Measurements from ENCODE around the gene PRPH. TPM values are rescaled to one million over a fixed set of nuclear protein-coding genes. Genes with fewer than 3 reads are reported as not detected.
A peak's percentile ranks its signal among the peaks of the same experiment; 100 is the strongest.
"Not testable (repeated sequence)": the region's sequence is repeated elsewhere in the genome, so short reads cannot be mapped to it uniquely, and the experiment has no call there.

The PRPH gene
- total RNA-seq, 3 donors from 2014 or later (not counting 1 experiment from before 2014, with no cell fraction given) = not detected

GRCh38 chr12:49309386-49309785 is 14.4 kb downstream of the PRPH start:
- Mint-ChIP-seq H3K4me1 (no peaks in the 10 kb centered on the region), H3K36me3 (no peaks in the 10 kb centered on the region), H3K27me3 (ENCODE audit: low read depth in 2 of 2) (peaks cover 20 to 32% of the 10 kb centered on the region in 2 donors), H3K9me3 (no peaks in the 10 kb centered on the region), H3K4me3 (no peak overlapping the region), H3K27ac (no peak overlapping the region)
- H3K9me3 ChIP-seq (ENCODE audit: control insufficient read depth, insufficient read depth, low read length) = no peaks in the 10 kb centered on the region
- H3K4me1 ChIP-seq (ENCODE audit: control insufficient read depth, insufficient read depth, low read length) = no peaks in the 10 kb centered on the region
- WGBS (ENCODE audit: insufficient coverage) = 86% methylated on average over 7 of the region's 7 CpGs
- no peak for DNase-seq
- intact Hi-C loops (cut with micrococcal nuclease) = no loop called here
- H3K27ac ChIP-seq (ENCODE audit: low read length) = no peak overlapping the region
- peaks cover 3% of the 10 kb centered on the region for H3K27me3 ChIP-seq (ENCODE audit: control insufficient read depth, insufficient read depth, low read length)
- no peak for TF ChIP-seq CTCF (IDR thresholded peaks at IDR 0.05)
- ATAC-seq = no peak
- no peak overlapping the region for H3K4me3 ChIP-seq (ENCODE audit: low read length)
- no peaks in the 10 kb centered on the region for H3K36me3 ChIP-seq (ENCODE audit: control insufficient read depth, insufficient read depth, low read length)

DNA sequence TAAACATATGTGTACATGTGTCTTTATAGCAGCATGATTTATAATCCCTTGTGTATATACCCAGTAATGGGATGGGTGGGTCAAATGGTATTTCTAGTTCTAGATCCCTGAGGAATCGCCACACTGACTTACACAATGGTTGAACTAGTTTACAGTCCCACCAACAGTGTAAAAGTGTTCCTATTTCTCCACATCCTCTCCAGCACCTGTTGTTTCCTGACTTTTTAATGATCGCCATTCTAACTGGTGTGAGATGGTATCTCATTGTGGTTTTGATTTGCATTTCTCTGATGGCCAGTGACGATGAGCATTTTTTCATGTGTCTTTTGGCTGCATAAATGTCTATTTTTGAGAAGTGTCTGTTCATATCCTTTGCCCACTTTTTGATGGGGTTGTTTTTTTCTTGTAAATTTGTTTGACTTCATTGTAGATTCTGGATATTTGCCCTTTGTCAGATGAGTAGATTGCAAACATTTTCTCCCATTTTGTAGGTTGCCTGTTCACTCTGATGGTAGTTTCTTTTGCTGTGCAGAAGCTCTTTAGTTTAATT is 15.6 kb downstream of the PRPH start:
- H3K27ac ChIP-seq (ENCODE audit: low read length); H3K27ac Mint-ChIP-seq; H3K9me3 Mint-ChIP-seq; H3K36me3 ChIP-seq (ENCODE audit: control insufficient read depth, insufficient read depth, low read length); H3K36me3 Mint-ChIP-seq; intact Hi-C loops (cut with micrococcal nuclease); H3K4me1 ChIP-seq (ENCODE audit: control insufficient read depth, insufficient read depth, low read length); DNase-seq; H3K4me3 Mint-ChIP-seq; H3K9me3 ChIP-seq (ENCODE audit: control insufficient read depth, insufficient read depth, low read length); ATAC-seq; H3K4me1 Mint-ChIP-seq; H3K27me3 ChIP-seq (ENCODE audit: control insufficient read depth, insufficient read depth, low read length); H3K4me3 ChIP-seq (ENCODE audit: low read length): not testable (repeated sequence)
- H3K27me3 Mint-ChIP-seq (ENCODE audit: low read depth in 2 of 2) = peaks cover 19 to 22% of the 10 kb centered on the region in 2 donors
- WGBS (ENCODE audit: insufficient coverage) = no CpG with 5 or more reads among the region's 3 CpGs

DNA sequence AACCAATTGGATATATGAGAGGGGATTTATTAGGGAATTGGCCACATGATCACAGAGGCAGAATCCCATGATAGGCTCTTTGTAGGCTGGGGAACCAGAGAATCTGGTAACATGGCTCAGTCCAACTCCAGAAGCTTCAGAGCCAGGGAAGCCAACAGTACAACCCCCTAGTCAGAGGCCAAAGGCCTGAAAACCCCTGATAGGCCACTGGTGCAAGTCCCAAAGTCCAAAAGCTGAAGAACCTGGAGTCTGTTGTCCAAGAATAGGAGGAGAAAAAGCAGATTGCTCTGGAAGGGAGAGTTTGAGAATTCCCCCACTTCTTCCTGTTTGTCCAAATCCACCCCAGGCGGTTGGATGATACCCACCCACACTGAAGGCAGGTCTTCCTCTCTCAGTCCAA is 19.9 kb downstream of the PRPH start:
- no peak for TF ChIP-seq CTCF (IDR thresholded peaks at IDR 0.05)
- H3K27me3 Mint-ChIP-seq (ENCODE audit: low read depth in 2 of 2) = peaks cover 0 to 5% of the 10 kb centered on the region in 2 donors
- Histone ChIP-seq H3K27me3 (ENCODE audit: control insufficient read depth, insufficient read depth, low read length) (peaks cover 3% of the 10 kb centered on the region), H3K27ac (ENCODE audit: low read length) (no peak overlapping the region), H3K4me3 (ENCODE audit: low read length) (no peak overlapping the region), H3K9me3 (ENCODE audit: control insufficient read depth, insufficient read depth, low read length) (no peaks in the 10 kb centered on the region), H3K36me3 (ENCODE audit: control insufficient read depth, insufficient read depth, low read length) (no peaks in the 10 kb centered on the region), H3K4me1 (ENCODE audit: control insufficient read depth, insufficient read depth, low read length) (no peaks in the 10 kb centered on the region)
- ATAC-seq (no peak), DNase-seq (no peak)
- no peak overlapping the region for H3K27ac Mint-ChIP-seq
- no peak overlapping the region for H3K4me3 Mint-ChIP-seq
- no peaks in the 10 kb centered on the region for H3K4me1 Mint-ChIP-seq
- intact Hi-C loops (cut with micrococcal nuclease) = no loop called here
- WGBS (ENCODE audit: insufficient coverage) = 73% methylated on average over 1 of the region's 1 CpG
- H3K9me3 Mint-ChIP-seq = no peaks in the 10 kb centered on the region
- H3K36me3 Mint-ChIP-seq = no peaks in the 10 kb centered on the region

DNA sequence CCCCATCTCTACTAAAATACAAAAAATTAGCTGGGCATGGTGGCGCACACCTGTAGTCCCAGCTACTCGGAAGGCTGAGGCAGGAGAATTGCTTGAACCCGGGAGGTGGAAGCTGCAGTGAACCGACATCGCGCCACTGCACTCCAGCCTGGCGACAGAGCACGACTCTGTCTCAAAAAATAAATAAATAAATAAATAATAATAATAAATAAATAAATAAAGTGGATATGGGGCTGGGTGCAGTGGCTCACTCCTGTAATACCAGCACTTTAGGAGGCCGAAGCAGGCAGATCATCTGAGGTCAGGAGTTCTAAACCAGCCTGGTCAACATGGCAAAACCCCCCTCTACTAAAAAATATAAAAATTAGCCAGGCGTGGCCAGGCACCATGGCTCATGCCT is 22.2 kb downstream of the PRPH start:
- H3K27ac ChIP-seq (ENCODE audit: low read length); H3K27ac Mint-ChIP-seq; H3K36me3 Mint-ChIP-seq; intact Hi-C loops (cut with micrococcal nuclease); H3K36me3 ChIP-seq (ENCODE audit: control insufficient read depth, insufficient read depth, low read length); H3K27me3 ChIP-seq (ENCODE audit: control insufficient read depth, insufficient read depth, low read length); DNase-seq; H3K4me3 ChIP-seq (ENCODE audit: low read length); H3K9me3 ChIP-seq (ENCODE audit: control insufficient read depth, insufficient read depth, low read length); H3K4me3 Mint-ChIP-seq; H3K9me3 Mint-ChIP-seq; H3K27me3 Mint-ChIP-seq (ENCODE audit: low read depth in 2 of 2); H3K4me1 Mint-ChIP-seq; ATAC-seq; H3K4me1 ChIP-seq (ENCODE audit: control insufficient read depth, insufficient read depth, low read length): not testable (repeated sequence)
- 93% methylated on average over 8 of the region's 10 CpGs for WGBS (ENCODE audit: insufficient coverage)

DNA sequence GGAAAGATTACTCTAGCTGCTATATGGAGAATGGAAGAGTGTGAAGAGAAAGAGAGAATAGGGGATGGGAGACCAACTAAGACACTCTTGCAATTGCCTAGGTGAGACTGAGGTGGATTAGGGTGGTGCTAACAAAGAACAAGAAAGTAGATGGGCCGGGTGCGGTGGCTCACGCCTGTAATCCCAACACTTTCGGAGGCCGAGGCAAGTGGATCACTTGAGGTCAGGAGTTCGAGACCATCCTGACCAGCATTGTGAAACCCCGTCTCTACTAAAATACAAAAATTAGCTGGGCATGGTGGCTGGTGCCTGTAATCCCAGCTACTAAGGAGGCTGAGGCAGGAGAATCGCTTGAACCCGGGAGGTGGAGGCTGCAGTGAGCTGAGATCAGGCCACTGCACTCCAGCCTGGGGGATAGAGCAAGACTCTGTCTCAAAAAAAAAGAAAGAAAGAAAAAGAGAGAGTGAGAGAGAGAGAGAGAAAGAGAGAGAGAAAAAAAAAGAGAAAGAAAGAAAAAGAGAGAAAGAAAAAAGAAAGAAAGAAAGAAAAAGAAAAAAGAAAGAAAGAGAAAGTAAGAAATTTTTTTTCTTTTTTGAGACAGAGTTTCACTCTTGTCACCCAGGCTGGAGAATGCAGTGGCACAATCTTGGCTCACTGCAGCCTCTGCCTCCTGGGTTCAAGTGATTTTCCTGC is 25.6 kb downstream of the PRPH start:
- H3K36me3 Mint-ChIP-seq; H3K27ac ChIP-seq (ENCODE audit: low read length); H3K9me3 ChIP-seq (ENCODE audit: control insufficient read depth, insufficient read depth, low read length); H3K27me3 Mint-ChIP-seq (ENCODE audit: low read depth in 2 of 2); DNase-seq; H3K27me3 ChIP-seq (ENCODE audit: control insufficient read depth, insufficient read depth, low read length); H3K36me3 ChIP-seq (ENCODE audit: control insufficient read depth, insufficient read depth, low read length); H3K9me3 Mint-ChIP-seq; H3K4me3 ChIP-seq (ENCODE audit: low read length); intact Hi-C loops (cut with micrococcal nuclease); H3K27ac Mint-ChIP-seq; ATAC-seq: not testable (repeated sequence)
- Mint-ChIP-seq H3K4me3 (peak overlapping the region; percentile 2), H3K4me1 (peaks cover 11 to 18% of the 10 kb centered on the region in 2 donors)
- peaks cover 16% of the 10 kb centered on the region for H3K4me1 ChIP-seq (ENCODE audit: control insufficient read depth, insufficient read depth, low read length)
- 97% methylated on average over 9 of the region's 9 CpGs for WGBS (ENCODE audit: insufficient coverage)
